Hepatocyte (in vitro differentiated cells): ENCODE measurements around the gene PAX3. TPM values are rescaled to one million over a fixed set of nuclear protein-coding genes. Genes with fewer than 3 reads are reported as not detected.
"Not testable (repeated sequence)": the region's sequence is repeated elsewhere in the genome, so short reads cannot be mapped to it uniquely, and the experiment has no call there.

ENCODE experiments used
- DNase-seq: peaks from one replicate; pipeline ENCODE4 v3.0.0-alpha.2; 2016; ENCODE audit warnings: low spot score
- H2AFZ ChIP-seq: fragments of 200-600 bp; sonication (generic); 2 replicates; pipeline ENCODE4 v1.6.0; 2016; ENCODE audit warnings: antibody characterized with exemption, mild to moderate bottlenecking
- H3K27ac ChIP-seq: fragments of 200-600 bp; sonication (generic); 2 replicates; pipeline ENCODE4 v1.5.1; 2016; ENCODE audit warnings: mild to moderate bottlenecking
- H3K27me3 ChIP-seq: fragments of 200-600 bp; sonication (generic); 2 replicates; pipeline ENCODE4 v1.6.1; 2016
- H3K36me3 ChIP-seq: fragments of 200-600 bp; sonication (generic); replicated peaks from 2 replicates; pipeline ENCODE4 v1.5.1; 2016; ENCODE audit warnings: low read depth; ENCODE audit not compliant: insufficient read depth
- H3K4me1 ChIP-seq: fragments of 200-600 bp; sonication (generic); 2 replicates; pipeline ENCODE4 v1.5.1; 2016; ENCODE audit warnings: mild to moderate bottlenecking, moderate library complexity; ENCODE audit not compliant: insufficient read depth
- H3K4me2 ChIP-seq: fragments of 200-600 bp; sonication (generic); 2 replicates; pipeline ENCODE4 v1.6.0; 2016
- H3K4me3 ChIP-seq: fragments of 200-600 bp; sonication (generic); 2 replicates; pipeline ENCODE4 v1.5.1; 2016; ENCODE audit warnings: mild to moderate bottlenecking
- H3K79me2 ChIP-seq: fragments of 200-600 bp; sonication (generic); 2 replicates; pipeline ENCODE4 v1.6.0; 2017; ENCODE audit warnings: mild to moderate bottlenecking
- H3K9me2 ChIP-seq: fragments of 200-600 bp; sonication (generic); replicated peaks from 2 replicates; pipeline ENCODE4 v1.6.0; 2017; ENCODE audit warnings: mild to moderate bottlenecking; ENCODE audit not compliant: insufficient read depth
- H3K9me3 ChIP-seq: fragments of 200-600 bp; sonication (generic); 2 replicates; pipeline ENCODE4 v1.5.1; 2016; ENCODE audit warnings: low read depth, mild to moderate bottlenecking
- H4K20me1 ChIP-seq: fragments of 200-600 bp; sonication (generic); 2 replicates; pipeline ENCODE4 v1.6.0; 2016; ENCODE audit warnings: mild to moderate bottlenecking; ENCODE audit not compliant: insufficient read depth, poor library complexity, severe bottlenecking
- CTCF ChIP-seq: fragments of 200-600 bp; sonication (generic); IDR thresholded peaks from 2 replicates; pipeline ENCODE4 v1.5.1; 2016; ENCODE audit warnings: antibody characterized with exemption, mild to moderate bottlenecking; ENCODE audit not compliant: poor library complexity
- EZH2 ChIP-seq: fragments of 200-600 bp; sonication (generic); IDR thresholded peaks from 2 replicates; pipeline ENCODE4 v1.6.1; 2016; ENCODE audit warnings: antibody characterized with exemption, mild to moderate bottlenecking, borderline replicate concordance
- EZH2phosphoT487 ChIP-seq: fragments of 200-600 bp; sonication (generic); IDR thresholded peaks from one replicate; pipeline ENCODE4 v1.6.1; 2018; ENCODE audit warnings: antibody characterized with exemption, mild to moderate bottlenecking, low read depth, moderate library complexity; ENCODE audit not compliant: unreplicated experiment, severe bottlenecking
- WGBS: methylation state at CpG from one replicate; pipeline ENCODE4 v1.1.6; 2016; ENCODE audit warnings: low lambda C conversion rate; ENCODE audit errors: missing lambda C conversion rate; 5-methylcytosine and 5-hydroxymethylcytosine counted together
- polyA plus RNA-seq: library from polyadenylated mRNA; unstranded; fragments of >200 nt; fragmentation: Nextera tagmentation; extraction: Ambion mirVana; gene quantifications from 2 replicates; pipeline ENCODE4 v1.2.1, GENCODE V29; 2016
- total RNA-seq: library from RNA; depleted of rRNA; stranded (reverse); fragments of >200 nt; gene quantifications from 2 replicates; pipeline ENCODE4 v1.2.3, GENCODE V29; 2014

Gene PAX3
- total and polyA plus RNA-seq, 2 experiments from 2014 or later: not detected

GRCh38 chr2:222160944-222161343, 137.9 kb downstream of the PAX3 start:
- Histone ChIP-seq H3K27ac (no peak overlapping the region), H3K4me3 (no peak overlapping the region), H4K20me1 (no peaks in the 10 kb centered on the region), H3K4me1 (no peaks in the 10 kb centered on the region), H3K9me3 (no peaks in the 10 kb centered on the region), H2AFZ (no peak overlapping the region), H3K27me3 (no peaks in the 10 kb centered on the region), H3K36me3 (no peaks in the 10 kb centered on the region), H3K79me2 (no peaks in the 10 kb centered on the region), H3K9me2 (no peaks in the 10 kb centered on the region), H3K4me2 (no peak overlapping the region)
- WGBS: 56% methylated on average over 5 of the region's 5 CpGs
- no peak for DNase-seq
- TF ChIP-seq EZH2phosphoT487 (no peak), EZH2 (no peak), CTCF (no peak)

- Histone ChIP-seq H3K4me1 (no peaks in the 10 kb centered on the region), H3K27me3 (no peaks in the 10 kb centered on the region), H3K9me2 (no peaks in the 10 kb centered on the region), H3K36me3 (no peaks in the 10 kb centered on the region), H3K9me3 (no peaks in the 10 kb centered on the region), H3K4me3 (no peak overlapping the region), H3K4me2 (no peak overlapping the region), H4K20me1 (no peaks in the 10 kb centered on the region), H2AFZ (no peak overlapping the region), H3K79me2 (no peaks in the 10 kb centered on the region), H3K27ac (no peak overlapping the region)
- WGBS: 90% methylated on average over 2 of the region's 2 CpGs
- TF ChIP-seq CTCF (no peak), EZH2phosphoT487 (no peak)
- DNase-seq: no peak
Observed at GRCh38 chr2:222160125-222160524, 138.7 kb downstream of the PAX3 start.

- Histone ChIP-seq H3K27me3 (no peaks in the 10 kb centered on the region), H3K9me3 (no peaks in the 10 kb centered on the region), H3K9me2 (no peaks in the 10 kb centered on the region), H3K36me3 (no peaks in the 10 kb centered on the region), H3K4me2 (no peak overlapping the region), H4K20me1 (no peaks in the 10 kb centered on the region), H3K79me2 (no peaks in the 10 kb centered on the region), H3K27ac (no peak overlapping the region), H3K4me3 (no peak overlapping the region), H2AFZ (no peak overlapping the region), H3K4me1 (no peaks in the 10 kb centered on the region)
- DNase-seq: no peak
- TF ChIP-seq EZH2 (no peak), CTCF (no peak), EZH2phosphoT487 (no peak)
- 88% methylated on average over 4 of the region's 4 CpGs for WGBS
Observed at GRCh38 chr2:222159221-222159620, 139.6 kb downstream of the PAX3 start.

DNA sequence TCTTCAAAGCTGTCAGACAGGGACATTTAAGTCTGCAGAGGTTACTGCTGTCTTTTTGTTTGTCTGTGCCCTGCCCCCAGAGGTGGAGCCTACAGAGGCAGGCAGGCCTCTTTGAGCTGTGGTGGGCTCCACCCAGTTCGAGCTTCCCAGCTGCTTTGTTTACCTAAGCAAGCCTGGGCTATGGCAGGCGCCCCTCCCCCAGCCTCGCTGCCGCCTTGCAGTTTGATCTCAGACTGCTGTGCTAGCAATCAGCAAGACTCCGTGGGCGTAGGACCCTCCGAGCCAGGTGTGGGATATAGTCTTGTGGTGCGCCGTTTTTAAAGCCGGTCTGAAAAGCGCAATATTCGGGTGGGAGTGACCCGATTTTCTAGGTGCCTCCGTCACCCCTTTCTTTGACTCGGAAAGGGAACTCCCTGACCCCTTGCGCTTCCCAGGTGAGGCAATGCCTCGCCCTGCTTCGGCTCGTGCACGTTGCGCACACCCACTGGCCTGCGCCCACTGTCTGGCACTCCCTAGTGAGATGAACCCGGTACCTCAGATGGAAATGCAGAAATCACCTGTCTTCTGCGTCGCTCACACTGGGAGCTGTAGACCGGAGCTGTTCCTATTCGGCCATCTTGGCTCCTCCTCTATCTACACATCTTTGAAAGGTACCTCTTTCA, 143.7 kb downstream of the PAX3 start:
- not testable (repeated sequence) for H2AFZ ChIP-seq, H3K27me3 ChIP-seq, H3K27ac ChIP-seq, H3K4me3 ChIP-seq, DNase-seq, H3K9me2 ChIP-seq, H3K9me3 ChIP-seq, H3K4me2 ChIP-seq, H4K20me1 ChIP-seq, H3K79me2 ChIP-seq, H3K36me3 ChIP-seq, H3K4me1 ChIP-seq
- 60% methylated on average over 27 of the region's 27 CpGs for WGBS

Other genes with a start within 250 kb of the PAX3 start
- gene SGPP2, start 125.5 kb upstream of the PAX3 start, total RNA-seq: 1.8 and 2.4 TPM in 2 replicates
- gene SGPP2, start 125.5 kb upstream of the PAX3 start, polyA plus RNA-seq: 0.71 and 1.4 TPM in 2 replicates